Endometrial microvascular endothelial cells (primary cell): ENCODE measurements around the gene BBS9. TPM values are rescaled to one million over a fixed set of nuclear protein-coding genes. Genes with fewer than 3 reads are reported as not detected.

Experiments used
- in situ Hi-C: cut with HindIII; loops from 2 replicates; pipeline ENCODE4 v1.10.0; 2017; ENCODE audit warnings: low sequenced_read_pairs, low pct_unique_long_range_greater_than_20kb; ENCODE audit errors: inconsistent ontology term
- total RNA-seq: library from RNA; depleted of rRNA; stranded (reverse); fragments of >200 nt; gene quantifications from one replicate; pipeline ENCODE4 v1.2.3, GENCODE V29; 2015; ENCODE audit errors: inconsistent ontology term

Gene BBS9
- total RNA-seq, 1 donor from 2014 or later, result 9.7 TPM

DNA sequence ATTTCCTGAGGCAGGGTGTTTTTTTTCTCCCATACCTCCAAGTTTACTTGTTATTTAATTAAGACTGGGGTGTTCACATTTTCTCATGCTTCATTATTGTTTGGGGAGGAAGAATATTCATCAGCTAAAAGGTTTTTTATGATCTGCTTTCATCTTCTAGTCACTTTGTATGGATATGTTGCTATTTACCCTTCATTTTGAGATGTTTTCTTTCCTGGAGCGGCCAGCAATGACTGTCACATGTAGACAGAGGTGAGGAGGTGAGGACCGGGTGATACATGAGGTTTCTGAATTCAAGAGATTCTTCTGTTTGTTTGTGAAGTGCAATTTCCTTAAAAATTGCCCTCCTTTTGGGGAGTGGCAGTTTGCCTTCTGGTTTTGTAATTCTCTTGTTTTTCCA lies 514.2 kb downstream of the BBS9 start:
- in situ Hi-C loops, result no loop called here

DNA sequence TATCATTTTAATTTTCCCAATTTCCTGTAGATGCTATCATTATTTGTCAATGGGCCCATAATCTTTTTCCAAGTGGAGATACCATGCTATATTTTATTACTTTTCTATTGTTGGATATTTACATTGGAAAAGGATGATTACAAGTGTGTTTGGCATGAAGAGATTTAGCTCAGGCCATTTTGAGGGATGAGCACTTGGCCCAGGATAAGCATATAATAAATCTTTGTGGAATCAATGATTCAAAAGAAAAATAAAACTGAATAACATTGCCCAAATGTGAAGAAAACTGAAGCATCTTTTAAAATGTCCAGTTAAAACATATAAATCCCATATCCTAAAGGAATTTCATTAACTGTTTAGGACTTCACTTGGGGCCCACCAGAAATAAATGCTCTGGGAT lies 515.1 kb downstream of the BBS9 start:
- in situ Hi-C loops, result no loop called here

DNA sequence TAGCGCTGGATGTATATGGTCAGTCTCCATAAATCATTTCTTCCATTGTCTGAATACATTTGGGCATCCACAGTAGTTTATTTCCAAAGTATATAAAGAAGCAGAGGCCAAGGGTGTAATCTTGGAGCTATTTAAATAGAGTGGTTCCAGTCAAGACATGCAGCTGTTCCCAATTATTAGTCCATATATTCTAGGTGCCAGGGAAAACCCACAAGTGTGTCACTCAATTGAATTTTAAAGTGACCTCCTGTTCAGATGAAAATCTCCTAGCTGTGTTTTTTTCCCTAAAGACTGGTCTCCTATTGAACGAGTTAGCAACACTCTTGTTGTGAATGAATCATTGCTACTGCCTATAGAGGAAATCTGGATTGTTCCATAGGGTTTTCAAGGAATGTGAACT lies 515.7 kb downstream of the BBS9 start:
- in situ Hi-C loops, result no loop called here

DNA sequence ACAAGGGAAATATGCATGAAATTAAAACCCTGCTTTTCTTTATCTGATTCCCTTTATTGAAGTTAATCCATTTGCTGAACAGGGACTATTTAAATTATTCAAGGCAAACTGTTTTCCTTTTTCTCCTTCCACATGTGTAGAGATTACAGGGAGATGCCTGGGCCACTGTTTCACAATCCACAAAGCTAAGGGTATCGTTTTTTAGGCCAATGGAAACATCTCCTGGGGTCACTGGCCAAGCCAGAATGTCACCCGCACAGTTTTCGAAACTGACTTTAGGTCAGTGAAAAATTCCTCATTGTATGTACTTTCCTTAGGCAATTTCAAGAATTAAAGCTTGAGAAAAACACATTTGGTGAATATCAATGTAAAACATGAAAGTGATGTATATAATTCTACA lies 516.8 kb downstream of the BBS9 start:
- in situ Hi-C loops, result no loop called here

DNA sequence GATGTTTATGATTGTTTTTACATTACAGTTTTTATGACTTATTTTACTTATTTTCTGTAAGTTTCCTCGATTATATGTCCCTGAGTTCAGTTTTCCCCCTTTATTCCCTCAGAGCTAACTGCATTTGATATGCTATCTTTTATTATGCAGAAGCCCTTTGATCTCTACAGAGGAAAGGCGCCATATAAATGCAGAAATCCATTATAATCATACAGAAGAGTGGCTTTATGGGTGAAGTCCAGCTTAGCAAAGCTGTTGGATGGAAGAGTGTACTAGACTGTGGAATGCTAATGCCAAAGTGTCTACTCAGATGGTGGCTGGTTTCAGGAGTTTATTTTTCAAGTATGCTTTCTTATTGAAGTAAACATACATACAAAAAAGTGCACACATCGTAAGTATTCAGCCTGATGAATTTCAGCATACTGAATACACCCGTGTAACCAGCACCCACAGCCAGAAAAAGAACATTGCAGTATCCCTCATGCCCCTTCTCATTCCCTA lies 517.6 kb downstream of the BBS9 start:
- in situ Hi-C loops, result no loop called here

DNA sequence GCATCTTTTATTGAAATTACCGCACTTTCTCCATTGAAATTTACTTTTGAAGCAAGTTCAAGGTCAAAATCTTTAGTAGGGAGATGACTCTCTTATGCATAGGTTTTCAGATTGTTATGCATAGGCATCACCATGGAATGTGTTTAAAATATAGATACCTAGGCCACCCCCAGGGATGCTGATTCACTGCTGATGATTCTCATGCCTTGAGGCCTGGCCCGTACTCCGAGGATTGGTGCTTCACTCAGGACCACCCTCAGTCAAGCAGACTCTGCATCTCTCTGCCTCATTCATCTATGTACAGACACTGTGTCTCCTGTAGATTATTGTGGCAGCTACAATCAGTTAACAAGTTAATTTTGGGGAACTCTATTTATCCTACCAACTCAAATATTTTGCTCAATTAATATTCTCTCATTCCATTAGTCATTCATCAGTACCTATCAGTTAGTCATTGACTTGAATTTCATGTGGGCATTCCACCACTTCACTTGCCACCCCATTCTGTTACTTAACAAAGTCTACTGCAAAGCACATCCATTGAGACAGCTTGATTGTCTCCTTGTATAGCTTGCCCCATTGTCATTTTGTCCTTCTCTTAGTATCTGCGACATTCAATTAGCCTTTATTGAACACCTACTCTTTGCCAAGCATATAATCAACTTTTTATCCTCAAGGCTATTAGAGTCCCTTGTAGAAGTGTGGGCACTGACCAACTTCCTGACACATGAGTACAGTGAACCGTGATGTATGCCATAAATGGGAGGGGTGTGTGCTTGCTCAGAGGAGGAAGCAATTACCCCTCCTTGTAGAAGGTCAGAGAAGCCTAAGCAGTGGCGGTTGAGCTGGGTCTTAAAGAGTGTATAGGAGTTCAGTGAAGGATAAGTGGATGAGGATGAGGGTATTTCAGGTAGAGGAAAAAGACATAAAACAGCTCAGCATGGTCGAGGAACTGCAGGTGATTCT lies 520.4 kb downstream of the BBS9 start:
- in situ Hi-C loops, result no loop called here

DNA sequence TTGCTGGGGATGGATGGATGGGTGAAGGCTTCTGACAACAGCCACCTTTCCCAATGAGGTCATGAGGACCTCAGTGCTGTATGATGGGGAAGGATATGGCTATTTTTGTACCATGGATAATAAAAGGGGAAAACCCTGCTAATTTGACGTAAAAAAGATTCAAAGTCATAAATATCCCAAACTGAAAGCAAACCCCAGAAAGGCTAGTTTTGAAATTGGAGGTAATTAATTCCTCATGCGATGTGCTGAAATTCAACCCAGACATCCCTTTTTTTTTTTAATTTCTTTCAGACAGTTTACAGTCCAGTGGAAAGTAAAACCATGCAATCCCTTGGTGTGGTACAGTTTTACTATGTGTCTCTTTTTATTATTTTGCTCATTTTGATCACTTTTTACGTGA lies 521.5 kb downstream of the BBS9 start:
- in situ Hi-C loops, result no loop called here

DNA sequence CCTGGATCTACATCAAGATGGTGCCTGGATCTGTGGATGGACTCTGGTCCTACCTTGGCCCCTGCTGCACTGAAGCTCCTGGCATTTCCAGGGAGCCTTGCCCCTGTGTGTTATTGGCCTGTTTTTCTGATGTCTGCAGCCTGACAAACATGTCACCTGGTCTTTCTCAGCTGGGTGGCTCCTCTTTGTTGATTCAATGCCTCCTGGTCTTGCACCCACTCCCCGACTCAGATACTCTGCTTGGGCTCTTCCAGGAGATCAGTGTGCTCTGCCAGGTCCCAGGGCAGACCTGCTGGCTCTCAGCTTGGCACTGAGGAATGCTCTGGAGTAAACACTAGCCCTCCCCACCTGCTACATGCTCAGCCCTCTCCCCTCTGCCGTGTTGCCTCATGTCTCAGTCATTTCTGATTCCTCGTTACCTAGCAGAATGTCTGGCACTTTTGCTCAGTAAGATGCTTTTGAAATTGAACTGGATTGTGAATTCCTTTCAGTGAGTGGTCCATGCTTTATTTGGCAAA lies 522.7 kb downstream of the BBS9 start:
- in situ Hi-C loops, result no loop called here

DNA sequence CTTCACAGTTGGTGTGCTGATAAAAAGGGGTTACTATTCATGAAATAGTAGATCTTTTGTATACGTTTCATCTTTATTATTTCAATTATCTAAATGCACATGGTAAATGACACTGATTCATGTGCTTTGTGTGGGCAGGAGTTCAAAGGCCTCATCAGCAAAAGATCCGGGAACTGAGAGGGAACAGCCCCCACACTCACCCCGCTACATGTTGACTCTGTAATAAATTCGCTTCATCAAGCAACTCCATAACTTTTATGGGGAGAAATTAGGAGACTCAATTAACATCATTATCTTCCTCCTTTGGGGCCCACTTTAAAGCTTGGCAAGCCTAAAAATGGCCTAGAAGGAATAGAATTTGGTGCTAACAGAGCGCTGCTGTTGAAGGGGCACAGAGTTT lies 525.3 kb downstream of the BBS9 start:
- in situ Hi-C loops, result no loop called here

Other genes starting within 250 kb of the BBS9 start
- 26.5 TPM for gene KBTBD2, start 237.8 kb upstream of the BBS9 start, total RNA-seq
- 114 TPM for gene FKBP9, start 172.1 kb upstream of the BBS9 start, total RNA-seq
- 20.3 TPM for gene NT5C3A, start 66.8 kb upstream of the BBS9 start, total RNA-seq
- gene RP9, start 20.2 kb upstream of the BBS9 start, total RNA-seq, result 4.6 TPM